Measurements from ENCODE around the gene ETV3.

The ETV3 gene

DNA sequence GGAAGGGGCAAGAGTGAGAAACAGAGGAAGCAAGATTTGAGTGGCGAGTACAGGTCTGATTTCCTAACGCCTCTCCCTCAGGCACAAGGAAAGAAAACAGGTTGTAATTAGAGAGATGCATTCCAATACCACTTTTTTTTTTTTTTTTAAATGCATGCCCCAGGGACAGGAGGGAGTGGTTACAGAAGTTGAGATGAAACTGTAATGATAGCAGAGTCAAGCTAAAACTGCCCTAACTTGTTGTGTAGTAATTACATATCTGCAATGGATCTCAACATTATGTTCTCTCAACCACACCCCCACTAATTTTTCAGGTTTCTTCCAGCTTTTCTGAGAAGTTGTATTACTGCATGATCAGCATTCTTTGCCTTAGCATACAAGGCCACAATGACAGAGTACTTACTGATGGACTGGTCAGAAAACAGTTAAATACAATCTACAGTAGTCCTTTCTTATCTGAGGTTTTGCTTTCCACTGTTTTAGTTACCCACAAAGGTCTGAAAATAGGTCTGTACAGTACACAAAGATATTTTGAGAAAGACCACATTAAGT lies 5.5 kb downstream of the ETV3 start:
- Histone ChIP-seq H3K4me1 (ENCODE audit: control insufficient read depth in 1 of 2, insufficient read depth in 1 of 2, low read depth in 1 of 2, low read length in 1 of 2) (peaks cover 10 to 14% of the 10 kb centered on the region in 2 experiments), H3K9me3 (no peaks in the 10 kb centered on the region), H3K27me3 (no peaks in the 10 kb centered on the region), H3K36me3 (peaks cover 83% of the 10 kb centered on the region), H3K27ac (no peak overlapping the region), H3K4me3 (ENCODE audit: low read depth in 1 of 2, low read length in 1 of 2) (no peak overlapping the region)
- TF ChIP-seq, protein P1, sequence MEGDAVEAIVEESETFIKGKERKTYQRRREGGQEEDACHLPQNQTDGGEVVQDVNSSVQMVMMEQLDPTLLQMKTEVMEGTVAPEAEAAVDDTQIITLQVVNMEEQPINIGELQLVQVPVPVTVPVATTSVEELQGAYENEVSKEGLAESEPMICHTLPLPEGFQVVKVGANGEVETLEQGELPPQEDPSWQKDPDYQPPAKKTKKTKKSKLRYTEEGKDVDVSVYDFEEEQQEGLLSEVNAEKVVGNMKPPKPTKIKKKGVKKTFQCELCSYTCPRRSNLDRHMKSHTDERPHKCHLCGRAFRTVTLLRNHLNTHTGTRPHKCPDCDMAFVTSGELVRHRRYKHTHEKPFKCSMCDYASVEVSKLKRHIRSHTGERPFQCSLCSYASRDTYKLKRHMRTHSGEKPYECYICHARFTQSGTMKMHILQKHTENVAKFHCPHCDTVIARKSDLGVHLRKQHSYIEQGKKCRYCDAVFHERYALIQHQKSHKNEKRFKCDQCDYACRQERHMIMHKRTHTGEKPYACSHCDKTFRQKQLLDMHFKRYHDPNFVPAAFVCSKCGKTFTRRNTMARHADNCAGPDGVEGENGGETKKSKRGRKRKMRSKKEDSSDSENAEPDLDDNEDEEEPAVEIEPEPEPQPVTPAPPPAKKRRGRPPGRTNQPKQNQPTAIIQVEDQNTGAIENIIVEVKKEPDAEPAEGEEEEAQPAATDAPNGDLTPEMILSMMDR (IDR thresholded peaks at IDR 0.05), result no peak

GRCh38 chr1:157132111-157132510 lies 6.1 kb downstream of the ETV3 start:
- Histone ChIP-seq H3K27me3 (no peaks in the 10 kb centered on the region), H3K27ac (no peak overlapping the region), H3K4me1 (ENCODE audit: control insufficient read depth in 1 of 2, insufficient read depth in 1 of 2, low read depth in 1 of 2, low read length in 1 of 2) (peaks cover 5 to 8% of the 10 kb centered on the region in 2 experiments)

DNA sequence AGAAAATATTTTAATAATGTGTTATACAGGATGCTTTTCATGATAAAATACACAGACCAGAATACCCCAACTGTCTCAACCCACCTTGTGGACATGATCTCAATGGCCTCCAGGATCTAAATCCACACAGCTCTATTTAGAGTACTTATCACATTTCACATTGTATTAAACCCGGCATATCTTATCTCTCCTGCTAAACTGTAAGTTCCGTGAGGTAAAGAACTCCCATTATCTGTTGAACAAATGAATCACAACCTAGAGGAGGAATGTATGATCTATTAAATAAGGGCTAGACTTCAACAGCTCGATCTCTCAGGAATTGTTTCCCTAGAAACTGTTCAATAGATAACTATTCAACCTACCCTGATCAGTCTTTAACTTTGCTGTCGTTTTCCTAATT lies 6.9 kb downstream of the ETV3 start:
- no peak overlapping the region for H3K27ac ChIP-seq
- H3K27me3 ChIP-seq, result no peaks in the 10 kb centered on the region
- H3K36me3 ChIP-seq, result peaks cover 95% of the 10 kb centered on the region
- H3K4me1 ChIP-seq (ENCODE audit: control insufficient read depth in 1 of 2, insufficient read depth in 1 of 2, low read depth in 1 of 2, low read length in 1 of 2), result no peaks in the 10 kb centered on the region
- no peaks in the 10 kb centered on the region for H3K9me3 ChIP-seq
- TF ChIP-seq, protein P1 (IDR thresholded peaks at IDR 0.05), result no peak
- H3K4me3 ChIP-seq (ENCODE audit: low read depth in 1 of 2, low read length in 1 of 2), result no peak overlapping the region

More at GRCh38 chr1:157132111-157132510, 6.1 kb downstream of the ETV3 start:
- Histone ChIP-seq H3K36me3 (peaks cover 88% of the 10 kb centered on the region), H3K9me3 (no peaks in the 10 kb centered on the region), H3K4me3 (ENCODE audit: low read depth in 1 of 2, low read length in 1 of 2) (no peak overlapping the region)
- TF ChIP-seq, protein P1 (IDR thresholded peaks at IDR 0.05), result no peak

GRCh38 chr1:157124855-157125254 lies 13.3 kb downstream of the ETV3 start:
- no peak overlapping the region for H3K4me3 ChIP-seq (ENCODE audit: low read depth in 1 of 2, low read length in 1 of 2)
- H3K36me3 ChIP-seq, result peaks cover 79% of the 10 kb centered on the region
- no peaks in the 10 kb centered on the region for H3K4me1 ChIP-seq (ENCODE audit: control insufficient read depth in 1 of 2, insufficient read depth in 1 of 2, low read depth in 1 of 2, low read length in 1 of 2)
- TF ChIP-seq, protein P1 (IDR thresholded peaks at IDR 0.05), result no peak
- no peaks in the 10 kb centered on the region for H3K9me3 ChIP-seq
- no peak overlapping the region for H3K27ac ChIP-seq
- H3K27me3 ChIP-seq, result no peaks in the 10 kb centered on the region

- no peak overlapping the region for H3K4me3 ChIP-seq (ENCODE audit: low read depth in 1 of 2, low read length in 1 of 2)
- TF ChIP-seq, protein P1 (IDR thresholded peaks at IDR 0.05), result no peak
- H3K9me3 ChIP-seq, result no peaks in the 10 kb centered on the region
- H3K27me3 ChIP-seq, result peaks cover 2% of the 10 kb centered on the region
- H3K4me1 ChIP-seq (ENCODE audit: control insufficient read depth in 1 of 2, insufficient read depth in 1 of 2, low read depth in 1 of 2, low read length in 1 of 2), result no peaks in the 10 kb centered on the region
- peaks cover 30% of the 10 kb centered on the region for H3K36me3 ChIP-seq
- H3K27ac ChIP-seq, result no peak overlapping the region
These were observed 18.7 kb downstream of the ETV3 start for GRCh38 chr1:157119448-157119847.

Measured in neutrophil (primary cell).